HG02571 (cell line): ENCODE data around the gene INAFM2.

Source experiments
- ATAC-seq: cut with Tn5 transposase; IDR thresholded peaks from one replicate; pipeline ENCODE4 v1.9.1; 2021; ENCODE audit warnings: mild to moderate bottlenecking, moderate library complexity; ENCODE audit not compliant: unreplicated experiment

The INAFM2 gene

GRCh38 chr15:40323239-40323952, at the start of gene INAFM2:
INAFM2 (plus strand) TSS chr15:40323692; CDS start chr15:40324056, 364 bp downstream.
- peak; percentile 86 for ATAC-seq

GRCh38 chr15:40274350-40275274, 48.9 kb upstream of the INAFM2 start:
- ATAC-seq, result no peak

GRCh38 chr15:40275523-40275922, 48.0 kb upstream of the INAFM2 start:
- ATAC-seq, result no peak

- ATAC-seq, result no peak
Measured at GRCh38 chr15:40275954-40276353, 47.5 kb upstream of the INAFM2 start.

GRCh38 chr15:40276927-40277326, 46.6 kb upstream of the INAFM2 start:
- ATAC-seq, result no peak

- ATAC-seq, result no peak
Measured at GRCh38 chr15:40277471-40277870, 46.0 kb upstream of the INAFM2 start.

GRCh38 chr15:40278026-40278425, 45.5 kb upstream of the INAFM2 start:
- no peak for ATAC-seq

GRCh38 chr15:40279437-40280141, 43.9 kb upstream of the INAFM2 start:
- no peak for ATAC-seq

- ATAC-seq, result no peak
Measured at GRCh38 chr15:40280260-40281056, 43.0 kb upstream of the INAFM2 start.

- no peak for ATAC-seq
Measured at GRCh38 chr15:40281057-40281800, 42.3 kb upstream of the INAFM2 start.

GRCh38 chr15:40281801-40282146, 41.7 kb upstream of the INAFM2 start:
- ATAC-seq, result no peak

- no peak for ATAC-seq
Measured at GRCh38 chr15:40282147-40282868, 41.2 kb upstream of the INAFM2 start.

GRCh38 chr15:40282869-40283614, 40.5 kb upstream of the INAFM2 start, which contains the start of gene ANKRD63:
ANKRD63 (minus strand) TSS chr15:40283064; CDS start chr15:40282586, 478 bp downstream.
- no peak for ATAC-seq

GRCh38 chr15:40283615-40284300, 39.7 kb upstream of the INAFM2 start:
- no peak for ATAC-seq

GRCh38 chr15:40285151-40285550, 38.3 kb upstream of the INAFM2 start:
- ATAC-seq, result no peak

- ATAC-seq, result no peak
Measured at GRCh38 chr15:40285554-40286011, 37.9 kb upstream of the INAFM2 start.

GRCh38 chr15:40286061-40286532, 37.4 kb upstream of the INAFM2 start:
- no peak for ATAC-seq

GRCh38 chr15:40286794-40287193, 36.7 kb upstream of the INAFM2 start:
- ATAC-seq, result no peak
